VCaP (cell line): ENCODE results near the gene MSLN.

Experiments
- H3K27ac ChIP-seq: fragments of 450-650 bp; 2 replicates; pipeline ENCODE4 v1.5.1; 2017
- CTCF ChIP-seq: fragments of 450-650 bp; conservative IDR thresholded peaks from 2 replicates; pipeline ENCODE4 v1.5.1; 2017; ENCODE audit warnings: mild to moderate bottlenecking, moderate library complexity

MSLN gene

GRCh38 chr16:787978-788398 lies 27.5 kb downstream of the MSLN start, which contains the start of gene RPUSD1:
Gene RPUSD1 (minus strand): TSS chr16:788381. CDS start chr16:787737, 644 bp downstream.
- TF ChIP-seq CTCF: no peak
- H3K27ac ChIP-seq: peak within 1 kb of the TSS; percentile 73

GRCh38 chr16:788399-789126 lies 28.0 kb downstream of the MSLN start, which contains the start of gene CHTF18:
Gene CHTF18 (plus strand): TSS chr16:788620. CDS start chr16:788685, 65 bp downstream.
- no peak for TF ChIP-seq CTCF
- H3K27ac ChIP-seq: peak within 1 kb of the TSS; percentile 73

- TF ChIP-seq CTCF: no peak
- H3K27ac ChIP-seq: peak overlapping the region; percentile 73
Measured at GRCh38 chr16:789191-789850, 28.8 kb downstream of the MSLN start.

GRCh38 chr16:790086-790485 lies 29.6 kb downstream of the MSLN start:
- no peak for TF ChIP-seq CTCF
- H3K27ac ChIP-seq: no peak overlapping the region

- no peak for TF ChIP-seq CTCF
- H3K27ac ChIP-seq: no peak overlapping the region
Measured at GRCh38 chr16:791131-791530, 30.6 kb downstream of the MSLN start.

GRCh38 chr16:792221-792995 lies 31.9 kb downstream of the MSLN start:
- TF ChIP-seq CTCF: no peak
- H3K27ac ChIP-seq: no peak overlapping the region

GRCh38 chr16:793414-793813 lies 32.9 kb downstream of the MSLN start:
- H3K27ac ChIP-seq: no peak overlapping the region
- no peak for TF ChIP-seq CTCF
